GM12878 (cell line): ENCODE measurements around the gene USP4. TPM values are rescaled to one million over a fixed set of nuclear protein-coding genes. Genes with fewer than 3 reads are reported as not detected.

Experiments
- ATAC-seq: fragments of 200-7000 bp; cut with Tn5 transposase; 3 replicates; pipeline ENCODE4 v1.9.1; 2020; ENCODE audit warnings: mild to moderate bottlenecking, moderate library complexity
- BruUV-seq: library from RNA; stranded (reverse); fragments of 400-500 nt; replicated peaks from 2 replicates; lab custom pipeline; 2021; lab: Mats Ljungman, UMichigan
- CTCF ChIA-PET: fragments of 300-600 bp; sonication (Branson Sonifier 250); formaldehyde crosslinking; extraction: SDS; loops from one replicate; lab custom pipeline; 2021; ENCODE audit warnings: inconsistent platforms; lab: Yijun Ruan, JAX
- POLR2A ChIA-PET: fragments of 350-600 bp; formaldehyde crosslinking; extraction: SDS; loops from one replicate; lab custom pipeline; 2021; ENCODE audit warnings: inconsistent platforms; lab: Charles Lee
- RAD21 ChIA-PET: fragments of 300-600 bp; sonication (Branson Sonifier 250); formaldehyde crosslinking; loops from one replicate; lab custom pipeline; 2023; ENCODE audit warnings: antibody characterized with exemption; ENCODE audit not compliant: unreplicated experiment; lab: Charles Lee
- SMC1A ChIA-PET: fragments of 300-600 bp; sonication (Branson Sonifier 250); formaldehyde crosslinking; loops from one replicate; lab custom pipeline; 2023; ENCODE audit not compliant: unreplicated experiment, uncharacterized antibody; lab: Charles Lee
- DNase-seq: peaks from one replicate; pipeline ENCODE4 v3.0.0-alpha.2; 2011; ENCODE audit warnings: low read depth, low spot score
- FAIRE-seq: peaks from 3 replicates; lab custom pipeline; 2011; peaks lifted over from hg19 to GRCh38; lab: Jason Lieb, UNC
- H2AFZ ChIP-seq: 2 replicates; pipeline ENCODE4 v1.6.0; 2011; ENCODE audit warnings: low read depth, low read length, control low read depth; ENCODE audit not compliant: control insufficient read depth
- H3K27ac ChIP-seq: 2 replicates; pipeline ENCODE4 v1.5.1; 2011; ENCODE audit warnings: control low read depth; ENCODE audit not compliant: control insufficient read depth, insufficient read depth
- H3K27me3 ChIP-seq, 2 experiments: replicated peaks in 1 of 2; 2 replicates each; pipeline versions ENCODE4 v1.6.0 to v1.6.1; 2011; ENCODE audit warnings: low read length in 1 of 2; ENCODE audit not compliant: control insufficient read depth in 2 of 2, insufficient read depth in 2 of 2
- H3K36me3 ChIP-seq, 2 experiments: 2 replicates each; pipeline ENCODE4 v1.5.1; 2011; ENCODE audit warnings: low read length in 1 of 2; ENCODE audit not compliant: control insufficient read depth in 2 of 2, insufficient read depth in 2 of 2
- H3K4me1 ChIP-seq: 2 replicates; pipeline ENCODE4 v1.6.1; 2011; ENCODE audit warnings: mild to moderate bottlenecking, low read length, moderate library complexity, mixed read lengths; ENCODE audit not compliant: control insufficient read depth, insufficient read depth
- H3K4me2 ChIP-seq: 2 replicates; pipeline ENCODE4 v1.6.0; 2011; ENCODE audit warnings: control low read depth; ENCODE audit not compliant: control insufficient read depth, insufficient read depth
- H3K4me3 ChIP-seq: fragments of 200-600 bp; sonication (generic); 2 replicates; pipeline ENCODE4 v1.5.1; 2016
- H3K79me2 ChIP-seq: 2 replicates; pipeline ENCODE4 v1.6.0; 2011; ENCODE audit warnings: low read length; ENCODE audit not compliant: control insufficient read depth, insufficient read depth
- H3K9ac ChIP-seq: 2 replicates; pipeline ENCODE4 v1.8.0; 2011; ENCODE audit warnings: low read length, control low read depth, mixed read lengths; ENCODE audit not compliant: control insufficient read depth, insufficient read depth
- H3K9me3 ChIP-seq: replicated peaks from 3 replicates; pipeline ENCODE4 v1.5.1; 2011; ENCODE audit warnings: mild to moderate bottlenecking, low read length; ENCODE audit not compliant: control insufficient read depth, insufficient read depth
- H4K20me1 ChIP-seq: 2 replicates; pipeline ENCODE4 v1.6.0; 2011; ENCODE audit not compliant: control insufficient read depth, insufficient read depth
- BCL3 ChIP-seq: IDR thresholded peaks from 2 replicates; pipeline ENCODE4 v1.6.1; 2011; ENCODE audit warnings: borderline replicate concordance, low read depth, mild to moderate bottlenecking, moderate library complexity, low read length; ENCODE audit not compliant: insufficient read depth, poor library complexity, severe bottlenecking
- FOS ChIP-seq: IDR thresholded peaks from 3 replicates; pipeline ENCODE4 v1.6.1; 2011; ENCODE audit warnings: borderline replicate concordance; ENCODE audit not compliant: insufficient read length; ENCODE audit errors: extremely low read depth
- MLLT1 ChIP-seq: fragments of 450-650 bp; IDR thresholded peaks from 2 replicates; pipeline ENCODE4 v1.6.1; 2016; ENCODE audit warnings: mild to moderate bottlenecking
- RBBP5 ChIP-seq: fragments of 200-600 bp; sonication (generic); conservative IDR thresholded peaks from 2 replicates; pipeline ENCODE4 v1.6.1; 2016
- ZNF687 ChIP-seq: fragments of 450-650 bp; IDR thresholded peaks from 2 replicates; pipeline ENCODE4 v1.6.1; 2017; ENCODE audit warnings: mild to moderate bottlenecking, moderate library complexity
- WGBS: methylation state at CpG from one replicate; pipeline ENCODE4 v1.1.6; 2016; ENCODE audit warnings: low lambda C conversion rate; ENCODE audit not compliant: insufficient replicate concordance, insufficient coverage; ENCODE audit errors: missing lambda C conversion rate; 5-methylcytosine and 5-hydroxymethylcytosine counted together
- in situ Hi-C: fragments of 300-500 bp; cut with MboI; formaldehyde crosslinking; loops from 9 replicates; pipeline ENCODE4 v1.14.3; 2018; ENCODE audit warnings: mixed read lengths
- intact Hi-C: fragments of 100-400 bp; cut with micrococcal nuclease; formaldehyde crosslinking; loops from one replicate; pipeline ENCODE4 v1.14.2; 2022; ENCODE audit not compliant: unreplicated experiment
- polyA plus RNA-seq, 11 experiments: library from polyadenylated mRNA; depleted of rRNA in 4 of 11; unstranded in 6 of 11; stranded (reverse) in 5 of 11; fragments of >200 nt; fragmentation: Nextera tagmentation in 4 of 11; fragmentation: Illumina TruSeq in 1 of 11; extraction: Ambion mirVana in 4 of 11; extraction: Trizol in 1 of 11; gene quantifications; 1 replicate in 1 of 11; 2 replicates in 10 of 11; pipeline versions ENCODE4 v1.2.1 to v1.2.3, GENCODE V29; 2011 to 2016; ENCODE audit warnings: inconsistent platforms in 2 of 11, missing spikeins in 2 of 11, low read depth in 1 of 11
- total RNA-seq, 4 experiments: library from RNA; depleted of rRNA in 3 of 4; stranded (reverse); fragments of >200 nt in 3 of 4; fragmentation: Illumina TruSeq in 1 of 4; extraction: Trizol in 1 of 4; gene quantifications; 2 replicates each; pipeline versions ENCODE4 v1.2.1 to v1.2.3, GENCODE V29; 2013 to 2021

The USP4 gene
- total and polyA plus RNA-seq, 10 of the 15 experiments (the other 5 are each of a cell fraction or from before 2014, with no cell fraction given): 26.5 to 77.1 (median 66.0) TPM

- peaks cover 35 to 49% of the 10 kb centered on the region in 2 experiments for H3K36me3 ChIP-seq
- H3K4me3 ChIP-seq: no peak overlapping the region
- intact Hi-C loops (no loop called here), in situ Hi-C loops (no loop called here)
- POLR2A ChIA-PET: interaction anchor here (0.5 to 1.6 kb wide), 2 partner anchors 16 to 43 kb away, joined by 3 to 5 read pairs; partner anchors contain the start of gene USP4
- BruUV-seq: TSS peak; percentile 32
- no peak overlapping the region for H3K4me2 ChIP-seq
- FAIRE-seq: no peak
- no peaks in the 10 kb centered on the region for H4K20me1 ChIP-seq
- SMC1A ChIA-PET: interaction anchor here (1.2 to 2.1 kb wide), 4 partner anchors 10 to 153 kb away, joined by 3 to 7 read pairs (median 6); no protein-coding TSS in a partner anchor
- no peaks in the 10 kb centered on the region for H3K9me3 ChIP-seq
- RAD21 ChIA-PET: interaction anchor here (0.6 to 1.6 kb wide), 3 partner anchors 87 to 157 kb away, joined by 3 to 5 read pairs (median 3); no protein-coding TSS in a partner anchor
- peak overlapping the region; percentile 78 for H3K27ac ChIP-seq
- TF ChIP-seq RBBP5 (no peak), MLLT1 (no peak), BCL3 (peak; percentile 61), FOS (no peak), ZNF687 (0 out of 2 replicates have a peak, but pooled peaks have one; percentile 38)
- CTCF ChIA-PET: interaction anchor here (0.6 to 2.2 kb wide), 5 partner anchors 43 to 152 kb away, joined by 3 to 9 read pairs (median 4); partner anchors contain the start of gene USP4
- WGBS: 98% methylated on average over 2 of the region's 2 CpGs
- H2AFZ ChIP-seq: no peak overlapping the region
- no peaks in the 10 kb centered on the region for H3K27me3 ChIP-seq
- ATAC-seq: peak; percentile 29
- H3K79me2 ChIP-seq: no peaks in the 10 kb centered on the region
- no peaks in the 10 kb centered on the region; the same call in 1 of the 2 replicates for H3K4me1 ChIP-seq
- DNase-seq: no peak
- H3K9ac ChIP-seq: no peak overlapping the region; the same call in 1 of the 2 replicates
These were observed 43.0 kb downstream of the USP4 start for GRCh38 chr3:49296781-49297411.
